HepG2 (cell line): ENCODE data around the gene LDLRAD4. TPM values are rescaled to one million over a fixed set of nuclear protein-coding genes. Genes with fewer than 3 reads are reported as not detected.
A peak's percentile ranks its signal among the peaks of the same experiment; 100 is the strongest.

Experiments used
- ADNP ChIP-seq: sonication (generic); formaldehyde crosslinking; IDR thresholded peaks from 2 replicates; pipeline ENCODE4 v1.4.0; 2020; ENCODE audit warnings: missing genetic modification reagents
- ATF7 ChIP-seq, 2 experiments: fragments of 450-650 bp in 1 of 2; sonication (generic) in 1 of 2; formaldehyde crosslinking in 1 of 2; IDR thresholded peaks; 2 replicates each; pipeline versions ENCODE4 v1.4.0 to v1.6.1; 2016 to 2020; ENCODE audit warnings: antibody characterized with exemption in 1 of 2, mild to moderate bottlenecking in 1 of 2, missing genetic modification reagents in 1 of 2
- DMAP1 ChIP-seq: IDR thresholded peaks from 2 replicates; pipeline ENCODE4 v1.6.1; 2016
- FOSL1 ChIP-seq: sonication (generic); formaldehyde crosslinking; IDR thresholded peaks from 2 replicates; pipeline ENCODE4 v1.9.0; 2021; ENCODE audit warnings: missing genetic modification reagents, borderline replicate concordance
- LRRFIP1 ChIP-seq: sonication (generic); formaldehyde crosslinking; conservative IDR thresholded peaks from 2 replicates; pipeline ENCODE4 v1.4.0; 2020; ENCODE audit warnings: missing genetic modification reagents
- MTERF4 ChIP-seq: sonication (generic); formaldehyde crosslinking; IDR thresholded peaks from 2 replicates; pipeline ENCODE4 v1.8.0; 2023; ENCODE audit warnings: mild to moderate bottlenecking, missing genetic modification reagents
- NFATC3 ChIP-seq: sonication (generic); formaldehyde crosslinking; IDR thresholded peaks from 2 replicates; pipeline ENCODE4 v1.5.1; 2020; ENCODE audit warnings: mild to moderate bottlenecking, missing genetic modification reagents
- RFXAP ChIP-seq: sonication (generic); formaldehyde crosslinking; IDR thresholded peaks from 2 replicates; pipeline ENCODE4 v1.4.0; 2020; ENCODE audit warnings: missing genetic modification reagents, borderline replicate concordance
- SALL2 ChIP-seq: sonication (generic); formaldehyde crosslinking; IDR thresholded peaks from 2 replicates; pipeline ENCODE4 v1.8.1; 2023; ENCODE audit warnings: mild to moderate bottlenecking, missing genetic modification reagents, inconsistent platforms
- TCF7 ChIP-seq: sonication (generic); IDR thresholded peaks from 2 replicates; pipeline ENCODE4 v1.6.1; 2016; ENCODE audit warnings: antibody characterized with exemption, low read depth
- ZBTB10 ChIP-seq: sonication (generic); formaldehyde crosslinking; IDR thresholded peaks from 2 replicates; pipeline ENCODE4 v1.4.0; 2020; ENCODE audit warnings: missing genetic modification reagents, borderline replicate concordance
- ZNF276 ChIP-seq: sonication (generic); formaldehyde crosslinking; IDR thresholded peaks from 2 replicates; pipeline ENCODE4 v1.4.0; 2020; ENCODE audit warnings: mild to moderate bottlenecking, low read depth, missing genetic modification reagents
- ZNF3 ChIP-seq: IDR thresholded peaks from 2 replicates; pipeline ENCODE4 v1.7.0; 2017; ENCODE audit warnings: inconsistent platforms
- ZNF367 ChIP-seq: sonication (generic); formaldehyde crosslinking; IDR thresholded peaks from 2 replicates; pipeline ENCODE4 v1.4.0; 2020; ENCODE audit warnings: missing genetic modification reagents, borderline replicate concordance
- ZNF562 ChIP-seq: sonication (generic); formaldehyde crosslinking; IDR thresholded peaks from 2 replicates; pipeline ENCODE4 v1.8.0; 2022; ENCODE audit warnings: missing genetic modification reagents, borderline replicate concordance
- ZNF691 ChIP-seq: sonication (generic); formaldehyde crosslinking; IDR thresholded peaks from 2 replicates; pipeline ENCODE4 v1.4.0; 2020; ENCODE audit warnings: missing genetic modification reagents, low read depth, mild to moderate bottlenecking, borderline replicate concordance
- ZNF709 ChIP-seq: sonication (generic); formaldehyde crosslinking; IDR thresholded peaks from 2 replicates; pipeline ENCODE4 v1.5.0; 2020; ENCODE audit warnings: mild to moderate bottlenecking, missing genetic modification reagents
- ZNF772 ChIP-seq: sonication (generic); formaldehyde crosslinking; IDR thresholded peaks from 2 replicates; pipeline ENCODE4 v1.5.0; 2020; ENCODE audit warnings: mild to moderate bottlenecking, missing genetic modification reagents
- ZNF792 ChIP-seq: IDR thresholded peaks from 2 replicates; pipeline ENCODE4 v1.6.1; 2016
- ZNF839 ChIP-seq: sonication (generic); formaldehyde crosslinking; IDR thresholded peaks from 2 replicates; pipeline ENCODE4 v1.4.0; 2020; ENCODE audit warnings: missing genetic modification reagents, mild to moderate bottlenecking, borderline replicate concordance
- ZSCAN30 ChIP-seq: sonication (generic); formaldehyde crosslinking; IDR thresholded peaks from 2 replicates; pipeline ENCODE4 v1.5.0; 2020; ENCODE audit warnings: mild to moderate bottlenecking, missing genetic modification reagents
- polyA plus RNA-seq, 8 experiments: library from polyadenylated mRNA; depleted of rRNA in 3 of 8; stranded (reverse) in 7 of 8; unstranded in 1 of 8; fragments of >200 nt; fragmentation: Illumina TruSeq in 4 of 8; extraction: Trizol in 4 of 8; gene quantifications; 2 replicates each; pipeline versions ENCODE4 v1.2.1 to v1.2.3, GENCODE V29; 2011 to 2016; ENCODE audit warnings: low read depth in 4 of 8, missing spikeins in 1 of 8, mixed read lengths in 1 of 8; ENCODE audit not compliant: insufficient read depth in 1 of 8
- total RNA-seq, 5 experiments: library from RNA; depleted of rRNA; stranded (reverse); fragments of >200 nt; fragmentation: Illumina TruSeq; extraction: Trizol; gene quantifications; 2 replicates each; pipeline ENCODE4 v1.2.3, GENCODE V29; 2016; ENCODE audit warnings: low read depth in 1 of 5

LDLRAD4 gene
- total and polyA plus RNA-seq, 2 of the 13 experiments (the other 11 are each of a cell fraction or from before 2014, with no cell fraction given), result 13.6 to 20.9 TPM

- no peak for TF ChIP-seq ZNF562
- no peak for TF ChIP-seq RFXAP (CRISPR knock-in tag)
- no peak for TF ChIP-seq TCF7
- TF ChIP-seq ADNP (CRISPR knock-in tag), result no peak
- TF ChIP-seq ZNF691 (CRISPR knock-in tag), result 0 out of 2 replicates have a peak, but pooled peaks have one; percentile 44
- no peak for TF ChIP-seq ZBTB10
- no peak for TF ChIP-seq NFATC3
- TF ChIP-seq ZNF792 (CRISPR knock-in tag), result no peak
- TF ChIP-seq ATF7 (IDR thresholded peaks at IDR 0.05), result peak; percentile 97
- 0 out of 2 replicates have a peak, but pooled peaks have one; percentile 27 for TF ChIP-seq ATF7 (CRISPR knock-in tag; IDR thresholded peaks at IDR 0.05)
- no peak for TF ChIP-seq SALL2
- TF ChIP-seq ZNF839 (CRISPR knock-in tag), result no peak
- TF ChIP-seq ZSCAN30, result no peak
- no peak for TF ChIP-seq ZNF772
- no peak for TF ChIP-seq LRRFIP1
- no peak for TF ChIP-seq MTERF4 (CRISPR knock-in tag)
- TF ChIP-seq DMAP1 (CRISPR knock-in tag), result no peak
- no peak for TF ChIP-seq FOSL1
- TF ChIP-seq ZNF367 (CRISPR knock-in tag), result no peak
- TF ChIP-seq ZNF709, result no peak
- peak; percentile 79; the same call in 1 of the 2 replicates for TF ChIP-seq ZNF3 (CRISPR knock-in tag)
- TF ChIP-seq ZNF276 (CRISPR knock-in tag), result 0 out of 2 replicates have a peak, but pooled peaks have one; percentile 34
Observed at GRCh38 chr18:13470516-13471197, 252.1 kb downstream of the LDLRAD4 start (continued).
